Midbrain (tissue), 1 donor: ENCODE data around the gene KRTAP20-4.

Experiments used
- DNase-seq: peaks from one replicate; lab custom pipeline; 2025; lab: John Stamatoyannopoulos, UW

Gene KRTAP20-4

DNA sequence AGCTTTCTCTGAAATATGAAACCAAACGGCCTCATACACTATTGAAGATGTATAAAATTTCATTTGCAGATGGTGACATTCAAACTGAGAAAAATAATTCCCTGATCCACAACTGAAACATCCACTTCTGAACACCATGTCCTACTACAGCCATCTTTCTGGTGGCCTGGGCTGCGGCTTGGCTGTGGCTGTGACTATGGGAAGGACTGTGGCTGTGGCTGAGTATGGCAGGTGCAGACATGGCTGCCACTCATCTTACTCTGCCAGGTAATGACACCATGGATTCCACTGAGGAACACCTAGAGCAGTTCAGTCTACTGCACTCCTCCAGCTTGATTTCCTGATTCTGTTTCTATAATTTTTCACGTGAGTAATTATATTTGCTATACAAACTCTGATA is at the start of gene KRTAP20-4:
TSS of gene KRTAP20-4 (plus strand) at position 106 of the 400 bp plus-strand sequence.
- DNase-seq, result no peak

DNA sequence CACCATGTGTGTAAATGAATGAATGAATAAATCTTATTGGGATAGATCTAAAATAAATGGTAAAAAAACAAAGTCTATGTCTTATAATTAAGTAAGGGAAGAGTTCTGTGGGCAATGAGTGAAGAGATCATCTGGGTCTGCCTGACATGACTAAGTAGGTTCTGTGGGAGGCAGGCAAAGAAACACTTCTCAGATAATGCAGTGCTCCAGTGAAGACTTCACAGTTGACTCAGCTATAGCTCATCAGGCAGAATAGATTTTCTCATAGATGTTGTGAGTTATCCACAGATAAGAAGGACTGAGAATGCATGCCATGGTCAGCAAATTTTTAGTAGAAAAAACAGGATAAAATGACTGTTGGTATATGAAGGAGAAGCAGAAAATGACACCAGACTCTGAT is 42.7 kb upstream of the KRTAP20-4 start:
- no peak for DNase-seq

DNA sequence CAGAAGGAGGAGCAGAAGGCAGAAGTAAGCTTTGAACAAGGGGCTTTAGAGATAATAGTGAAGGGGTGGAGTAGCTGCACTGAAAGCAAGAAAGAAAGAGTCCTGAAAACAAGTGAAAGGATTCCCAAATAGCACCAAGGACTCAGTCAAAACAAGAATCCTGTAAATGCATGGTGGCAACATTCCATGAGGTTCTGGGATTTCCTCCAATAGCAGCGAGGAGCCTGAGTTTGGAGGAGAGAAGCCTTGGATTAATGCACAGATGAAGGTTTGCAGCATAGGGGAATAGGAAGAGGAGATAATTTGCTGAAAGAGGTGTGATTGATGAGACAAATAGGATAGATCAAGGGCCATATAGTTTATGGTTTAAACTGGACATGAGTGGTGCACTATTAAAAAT is 41.1 kb upstream of the KRTAP20-4 start:
- no peak for DNase-seq

DNA sequence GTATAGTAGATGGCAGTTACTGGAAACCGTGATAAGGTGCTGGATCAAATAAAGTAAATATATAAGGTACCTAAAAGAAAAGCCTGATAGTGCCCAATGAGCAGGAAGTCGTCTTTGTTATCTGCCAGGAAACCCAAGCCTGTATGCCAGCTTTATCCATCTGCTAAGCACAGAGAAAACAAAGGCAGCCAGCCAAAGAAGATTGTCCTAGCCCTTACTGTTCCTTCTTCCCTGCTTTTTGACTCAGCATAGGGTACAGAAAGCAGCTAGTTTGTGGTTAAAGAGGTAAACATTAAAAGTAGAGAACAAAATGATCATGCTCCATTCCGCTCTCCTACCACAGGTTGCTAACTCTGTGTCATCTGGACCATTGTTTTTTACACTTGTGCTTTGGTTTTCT is 40.3 kb upstream of the KRTAP20-4 start:
- no peak for DNase-seq

DNA sequence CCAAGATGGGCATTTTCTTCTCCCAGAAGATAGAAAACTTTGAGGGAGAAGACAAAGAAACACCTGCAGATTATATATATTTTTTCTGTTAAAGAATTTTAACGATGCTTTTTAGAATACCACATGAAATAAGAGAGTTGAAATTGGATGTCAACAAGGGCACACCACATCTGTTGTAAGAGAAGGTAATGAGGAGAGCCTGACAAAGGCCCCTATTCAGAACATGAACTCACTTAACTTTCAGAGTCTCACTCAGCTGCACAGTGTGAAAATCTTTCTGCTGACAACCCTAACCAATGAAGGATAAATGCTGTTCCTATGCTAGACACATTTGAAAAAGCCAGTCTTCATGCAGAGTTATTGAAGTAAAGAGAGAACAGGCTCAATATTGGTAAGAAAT is 37.6 kb upstream of the KRTAP20-4 start:
- DNase-seq, result no peak

DNA sequence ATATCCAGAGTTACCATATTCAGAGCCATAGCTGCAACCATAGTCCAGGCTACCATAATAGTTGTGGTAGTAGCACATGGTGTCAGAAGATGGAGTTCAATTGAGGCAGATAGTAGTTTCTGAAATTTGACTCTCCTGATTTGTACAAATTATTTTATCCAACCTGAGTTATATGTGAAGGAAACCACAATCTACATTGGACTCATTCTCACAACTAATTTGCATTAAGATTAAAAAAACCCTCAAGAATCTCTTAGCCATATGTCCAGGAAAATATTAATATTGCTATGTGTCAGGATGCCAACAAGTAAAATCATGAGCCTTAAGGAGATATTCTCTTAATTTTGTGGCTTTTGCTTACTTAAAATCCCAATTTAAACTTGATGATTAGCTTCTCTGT is 30.1 kb upstream of the KRTAP20-4 start, which contains the start of gene KRTAP22-2:
TSS of gene KRTAP22-2 (minus strand) at position 101 of the 400 bp plus-strand sequence.
- DNase-seq, result no peak

DNA sequence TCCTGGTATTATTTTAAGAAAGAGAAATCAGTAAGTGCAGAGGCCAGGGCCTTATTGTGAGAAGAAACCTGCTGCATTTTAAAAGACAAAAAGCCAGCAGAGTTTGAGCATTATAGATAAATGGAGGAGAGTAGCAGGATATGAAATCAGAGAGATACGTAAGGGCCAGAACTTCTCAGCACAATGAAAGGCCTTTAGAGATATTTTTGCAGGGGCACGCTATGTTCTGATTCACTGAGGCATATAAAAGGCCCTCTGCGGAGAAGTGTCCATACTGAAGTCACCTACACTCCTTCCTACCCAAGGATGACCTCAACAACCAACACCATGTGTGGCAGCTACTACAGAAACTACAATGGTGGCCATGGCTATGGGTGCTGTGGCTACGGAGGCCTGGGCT is 28.3 kb upstream of the KRTAP20-4 start, which contains the start of gene KRTAP6-3:
TSS of gene KRTAP6-3 (plus strand) at position 301 of the 400 bp plus-strand sequence. CDS start at position 307, 6 bp downstream.
- DNase-seq, result no peak

DNA sequence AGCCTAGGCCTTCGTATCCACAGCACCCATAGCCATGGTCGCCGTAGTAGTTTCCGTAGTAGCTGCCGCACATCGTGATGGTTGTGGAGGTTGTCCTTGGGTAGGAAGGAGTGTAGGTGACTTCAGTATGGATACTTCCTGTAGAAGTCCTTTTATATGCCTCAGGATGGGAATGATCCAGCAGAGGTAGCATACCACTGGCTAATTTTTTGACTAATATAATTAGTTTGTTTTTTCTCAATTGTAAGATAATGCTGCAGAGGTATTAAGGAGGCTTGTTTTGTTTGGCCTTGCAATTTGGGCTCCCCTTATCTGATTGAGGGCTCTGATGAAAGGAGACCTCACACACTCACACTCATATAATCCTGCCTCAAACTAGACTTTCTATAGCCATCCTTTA is 21.6 kb upstream of the KRTAP20-4 start, which contains the start of gene KRTAP6-2:
TSS of gene KRTAP6-2 (minus strand) at position 101 of the 400 bp plus-strand sequence. CDS start at position 73, 28 bp downstream.
- DNase-seq, result no peak

DNA sequence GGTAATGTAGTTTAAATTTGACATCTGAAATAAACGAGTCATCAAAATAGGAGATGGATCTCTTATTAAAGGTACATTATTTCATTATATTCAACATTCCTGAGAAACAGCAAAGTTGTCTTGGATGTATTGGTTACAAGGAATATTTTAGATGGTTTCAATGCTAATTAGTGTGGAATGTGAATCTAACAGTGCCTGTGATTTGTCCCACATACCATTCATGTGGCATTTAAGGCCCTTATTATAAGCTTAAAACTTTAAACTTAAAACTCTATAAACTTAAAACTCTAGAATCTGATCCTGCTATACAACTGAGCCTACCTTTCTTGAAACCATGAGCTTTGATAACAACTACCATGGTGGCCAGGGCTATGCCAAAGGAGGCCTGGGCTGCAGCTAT is 19.6 kb upstream of the KRTAP20-4 start, which contains the start of gene KRTAP22-1:
TSS of gene KRTAP22-1 (plus strand) at position 301 of the 400 bp plus-strand sequence.
- no peak for DNase-seq

DNA sequence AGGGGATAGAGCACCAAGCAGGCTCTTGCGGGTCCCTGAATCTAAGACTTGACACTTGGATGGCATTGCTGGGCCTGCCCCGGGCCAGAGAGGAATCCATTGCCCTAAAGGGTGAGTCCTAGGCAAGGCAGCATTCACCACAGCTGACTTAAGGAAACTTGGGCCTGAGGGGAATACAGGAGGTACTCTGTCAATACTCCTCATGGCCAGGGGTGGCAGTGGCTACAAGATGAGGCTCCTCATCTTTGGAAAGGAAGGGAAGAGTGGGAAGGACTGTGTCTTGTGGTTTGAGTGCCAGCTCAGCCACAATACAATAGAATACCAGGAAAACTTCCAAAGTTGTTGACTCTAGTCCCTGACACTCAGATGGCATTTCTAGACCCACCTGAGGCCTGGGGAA is 14.5 kb upstream of the KRTAP20-4 start:
- no peak for DNase-seq

DNA sequence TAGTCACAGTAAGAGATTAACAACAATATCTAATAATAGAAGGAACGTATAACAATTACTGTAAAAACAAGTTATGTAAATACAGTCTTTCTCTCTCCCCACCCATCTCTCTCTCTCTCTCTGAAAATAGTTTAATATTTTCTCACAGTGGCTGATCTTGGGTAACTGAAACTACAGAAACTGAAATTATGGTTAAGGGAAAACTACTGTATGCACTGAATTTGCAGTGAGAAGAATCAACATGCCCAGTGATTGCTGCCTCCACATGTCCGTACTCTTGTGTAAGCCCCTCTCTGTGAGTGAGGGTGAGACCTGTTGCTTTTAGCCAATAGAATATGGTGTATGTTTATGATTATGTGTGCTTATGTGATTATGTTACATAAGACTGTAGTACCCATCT is 8.3 kb upstream of the KRTAP20-4 start:
- no peak for DNase-seq

DNA sequence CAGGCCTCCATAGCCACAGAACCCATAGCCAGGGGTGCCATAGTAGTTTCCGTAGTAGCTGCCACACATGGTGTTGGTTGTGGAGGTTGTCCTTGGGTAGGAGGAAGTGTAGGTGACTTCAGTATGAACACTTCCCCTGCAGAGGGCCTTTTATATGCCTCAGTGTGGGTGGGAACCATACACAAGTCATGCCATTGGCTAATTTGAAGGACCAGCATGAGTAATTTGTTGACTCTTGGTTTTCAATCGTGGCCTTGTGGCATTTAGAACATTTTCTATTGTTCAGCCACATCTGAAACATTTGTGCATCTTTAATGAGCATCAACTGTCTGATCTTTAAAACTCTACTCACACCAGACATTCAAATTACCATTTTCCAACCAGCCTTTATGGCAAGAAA is 6.6 kb upstream of the KRTAP20-4 start, which contains the start of gene KRTAP6-1:
TSS of gene KRTAP6-1 (minus strand) at position 95 of the 400 bp plus-strand sequence. CDS start at position 69, 26 bp downstream.
- no peak for DNase-seq

DNA sequence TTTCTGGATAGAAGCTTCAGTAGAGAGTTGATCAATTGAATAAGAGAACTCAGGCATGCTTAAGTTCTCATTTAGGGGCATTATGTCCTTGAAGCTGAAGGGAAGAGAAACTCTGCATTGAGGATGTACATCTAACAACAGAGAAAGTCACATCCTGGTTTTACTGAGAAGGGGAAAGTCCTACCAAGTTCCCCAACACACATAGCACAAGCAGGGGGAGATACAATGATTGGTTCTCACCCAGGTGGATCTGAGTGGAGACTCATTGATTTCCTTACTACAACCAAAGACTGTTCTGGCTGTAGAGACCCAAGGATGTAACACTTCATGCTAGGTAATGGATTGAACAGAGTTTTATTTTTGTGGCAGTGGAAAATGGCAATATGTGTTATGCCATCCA is 5.2 kb upstream of the KRTAP20-4 start:
- DNase-seq, result no peak

DNA sequence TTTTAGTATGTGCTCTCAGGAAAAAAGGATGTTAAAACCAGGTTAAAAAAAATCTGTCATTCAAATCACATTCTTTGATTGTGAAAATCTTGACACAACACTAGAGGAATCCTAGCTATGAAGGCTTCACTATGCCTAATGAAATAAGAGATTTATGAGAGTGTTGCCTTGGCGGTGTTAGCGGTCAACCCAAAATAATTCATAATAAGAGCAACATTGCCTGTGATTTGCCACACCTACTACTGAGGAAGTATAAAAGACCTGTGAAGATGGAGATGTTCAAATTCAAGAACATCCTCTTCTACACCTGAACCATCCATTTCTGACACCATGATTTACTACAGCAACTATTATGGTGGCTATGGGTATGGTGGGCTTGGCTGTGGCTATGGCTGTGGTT is 4.3 kb upstream of the KRTAP20-4 start, which contains the start of gene KRTAP20-1:
TSS of gene KRTAP20-1 (plus strand) at position 301 of the 400 bp plus-strand sequence. CDS start at position 331, 30 bp downstream.
- DNase-seq, result no peak

DNA sequence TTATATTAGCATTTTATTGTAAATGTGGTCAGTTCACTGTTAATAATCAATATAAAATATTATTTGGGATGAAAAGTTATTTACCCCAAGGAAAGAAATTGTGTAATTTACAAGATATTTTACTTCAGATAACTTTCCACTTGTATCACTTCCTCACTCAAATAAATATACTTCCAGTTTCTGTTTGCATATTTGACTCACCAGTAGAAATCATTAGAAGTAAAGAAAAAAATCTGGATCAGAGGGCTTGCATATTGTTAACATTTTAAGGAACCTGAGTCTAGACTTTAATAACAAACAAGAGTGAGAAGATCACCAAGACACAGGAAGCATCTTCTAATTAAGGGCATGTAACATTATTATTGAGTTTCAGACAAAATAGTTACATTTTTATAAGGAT is 347 bp upstream of the KRTAP20-4 start:
- DNase-seq, result no peak

DNA sequence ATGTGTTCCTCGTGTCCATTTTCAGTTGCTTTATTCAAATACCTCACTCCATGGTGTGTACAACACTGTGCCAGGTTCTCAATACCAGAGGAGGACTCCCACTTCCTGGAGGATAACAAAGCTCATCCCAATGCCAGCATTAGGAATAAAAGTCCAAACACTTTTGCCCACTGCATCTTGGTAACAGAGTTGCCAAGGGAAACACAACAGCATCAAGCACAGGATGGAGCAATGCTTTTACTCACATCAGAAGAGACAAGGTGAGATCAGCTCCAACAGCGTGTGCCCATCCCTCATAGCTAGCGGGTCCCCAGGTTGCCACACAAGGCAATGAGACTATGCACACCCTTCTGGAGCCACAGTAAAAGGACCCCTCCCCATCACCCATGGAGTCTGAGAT is 2.9 kb downstream of the KRTAP20-4 start:
- DNase-seq, result no peak

DNA sequence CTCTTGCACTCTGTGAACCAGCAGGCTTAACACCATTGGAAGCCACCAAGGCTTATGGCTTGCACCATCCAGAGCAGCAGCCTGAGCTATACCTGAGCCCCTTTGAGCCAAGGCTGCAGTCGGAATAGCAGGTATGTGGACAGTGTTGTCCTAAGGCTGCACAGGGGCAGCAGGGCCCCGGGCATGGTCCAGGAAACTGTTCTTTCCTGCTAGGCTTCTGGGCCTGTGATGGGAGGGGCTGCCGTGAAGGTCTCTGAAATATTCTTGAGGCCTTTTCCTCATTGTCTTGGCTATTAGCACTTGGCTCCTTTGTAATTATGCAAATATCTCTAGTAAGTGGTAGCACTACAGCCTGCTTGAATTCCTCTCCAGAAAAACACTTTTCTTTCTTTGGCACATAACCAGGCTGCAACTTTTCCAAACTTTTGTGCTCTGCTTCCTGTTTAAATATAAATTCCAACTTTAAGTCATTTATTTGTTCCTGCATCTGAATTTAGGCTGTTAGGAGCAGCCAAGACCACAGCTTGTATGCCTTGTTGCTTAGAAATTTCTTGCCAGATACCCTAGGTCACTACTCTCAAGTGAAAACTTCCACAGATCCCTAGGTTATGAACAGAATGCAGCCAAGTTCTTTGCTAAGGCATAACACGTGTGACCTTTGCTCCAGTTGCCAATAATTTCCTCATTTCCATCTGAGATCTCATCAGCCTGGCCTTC is 5.2 kb downstream of the KRTAP20-4 start:
- DNase-seq, result no peak

DNA sequence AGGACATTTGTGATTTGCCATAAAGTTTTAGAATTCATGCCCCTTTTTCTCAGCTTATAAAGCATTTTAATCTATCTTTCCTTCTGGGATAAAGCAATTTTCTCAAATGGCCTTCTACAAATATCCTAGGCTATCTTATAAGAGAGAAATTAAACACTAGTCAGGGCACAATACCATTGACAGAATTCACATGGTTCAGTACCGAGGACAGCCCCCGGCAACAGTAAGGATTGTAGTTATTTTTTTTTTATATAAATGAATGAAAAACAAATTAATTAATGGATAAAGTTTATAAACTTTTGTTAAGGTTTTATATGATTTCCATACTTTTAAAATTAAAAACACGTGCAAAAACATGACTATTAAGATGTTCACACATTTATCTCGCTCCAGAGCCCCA is 7.7 kb downstream of the KRTAP20-4 start:
- DNase-seq, result no peak

DNA sequence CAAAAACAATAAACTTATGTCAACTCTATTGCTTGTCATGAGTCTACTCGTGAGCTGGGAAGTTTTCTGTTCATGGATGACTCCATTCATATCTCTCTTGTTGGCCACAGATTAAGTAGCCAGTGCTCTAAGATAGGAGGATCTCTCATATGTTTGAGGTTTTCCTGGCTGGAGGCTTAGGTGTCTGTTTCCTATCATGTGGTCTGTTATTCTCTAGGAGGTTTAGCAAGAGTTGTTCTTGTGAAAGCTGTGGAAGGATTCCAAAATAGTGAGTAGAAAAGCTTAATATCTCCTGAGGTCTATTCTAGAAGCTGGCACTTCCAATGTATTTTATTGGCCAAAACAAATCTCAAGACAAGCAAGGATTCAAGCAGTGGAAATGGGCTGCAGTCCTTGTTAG is 8.8 kb downstream of the KRTAP20-4 start:
- DNase-seq, result no peak

DNA sequence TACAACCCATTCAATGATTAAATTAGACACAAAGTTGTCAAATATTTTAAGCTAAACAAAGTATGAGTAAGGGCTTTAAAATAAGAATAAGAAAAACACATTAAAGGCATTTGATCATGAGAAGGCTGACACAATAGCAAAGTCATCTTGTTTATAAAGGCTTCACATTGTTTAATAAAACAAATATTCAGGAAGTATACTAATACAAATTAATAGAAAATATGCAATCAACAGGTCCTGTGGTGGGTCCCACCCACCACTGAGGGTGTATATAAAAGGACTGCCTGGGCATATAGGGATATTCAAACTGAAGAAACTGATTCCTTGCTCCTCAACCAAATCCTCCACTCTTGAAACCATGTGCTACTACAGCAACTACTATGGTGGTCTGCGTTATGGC is 14.5 kb downstream of the KRTAP20-4 start, which contains the start of gene KRTAP20-2:
TSS of gene KRTAP20-2 (plus strand) at position 301 of the 400 bp plus-strand sequence. CDS start at position 359, 58 bp downstream.
- no peak for DNase-seq

DNA sequence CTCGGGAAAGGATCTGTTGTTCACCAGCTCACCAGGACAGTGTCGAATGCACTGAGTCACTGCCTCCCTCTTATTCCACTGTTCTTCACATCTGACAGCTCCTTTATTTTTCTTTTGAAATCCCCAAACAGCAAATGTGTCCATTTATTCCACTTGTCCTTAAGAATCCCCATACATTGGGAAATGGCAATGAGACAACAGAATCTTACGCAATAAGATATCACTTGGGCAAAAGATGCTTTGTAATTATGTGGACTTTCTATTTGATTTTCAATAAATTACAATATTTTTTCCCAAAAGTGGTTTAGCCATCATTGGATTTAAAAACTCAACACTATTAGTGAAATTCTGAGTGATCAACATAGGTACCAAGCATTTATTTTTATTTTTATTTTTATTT is 18.3 kb downstream of the KRTAP20-4 start:
- DNase-seq, result no peak

DNA sequence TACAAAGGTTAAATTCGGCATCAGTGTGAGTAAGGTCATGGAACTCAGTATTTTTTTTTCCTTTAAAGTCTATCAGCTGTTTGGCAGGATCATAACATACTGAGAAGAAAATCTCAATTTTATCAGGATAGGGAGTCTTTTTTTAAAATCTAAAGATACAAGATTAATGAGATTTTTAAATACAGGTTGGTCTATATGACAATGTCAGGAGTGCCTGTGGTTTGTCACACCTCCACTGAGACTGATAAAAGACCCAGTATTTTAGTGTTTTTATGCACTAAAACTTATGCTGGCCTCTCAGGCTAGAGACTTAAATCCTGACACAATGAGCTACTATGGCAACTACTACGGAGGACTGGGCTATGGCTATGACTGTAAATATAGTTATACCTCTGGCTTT is 22.1 kb downstream of the KRTAP20-4 start, which contains the start of gene KRTAP20-3:
TSS of gene KRTAP20-3 (plus strand) at position 301 of the 400 bp plus-strand sequence.
- DNase-seq, result no peak

DNA sequence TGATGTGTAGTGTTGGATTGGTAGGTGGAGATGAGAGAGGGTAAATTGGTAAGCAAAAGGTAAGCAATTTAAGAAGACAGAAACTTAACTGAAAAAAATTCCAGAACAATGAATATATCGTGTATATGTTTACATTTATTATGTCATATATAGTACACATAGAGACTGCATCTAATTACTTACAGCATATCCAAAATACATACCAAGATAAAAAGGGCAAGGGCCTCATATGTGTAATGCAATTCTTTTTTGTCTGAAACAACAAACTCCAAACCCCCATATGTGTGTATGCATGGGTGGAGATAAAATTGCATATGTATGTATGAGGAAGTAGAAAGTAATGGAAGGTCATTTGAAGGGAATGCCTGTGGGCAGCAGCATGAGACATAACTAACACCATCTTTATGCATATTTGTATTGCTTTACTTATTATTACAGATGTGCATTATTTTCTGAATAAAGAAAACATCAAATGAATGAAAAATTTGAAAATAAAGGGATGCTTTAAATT is 26.5 kb downstream of the KRTAP20-4 start:
- DNase-seq, result no peak
